NT2/D1 (cell line): ENCODE results near the gene DZIP1L.
"Not testable (repeated sequence)": the region's sequence is repeated elsewhere in the genome, so short reads cannot be mapped to it uniquely, and the experiment has no call there.

Source experiments
- SUZ12 ChIP-seq: IDR thresholded peaks from 2 replicates; pipeline ENCODE4 v1.6.1; 2011; ENCODE audit not compliant: insufficient read length, insufficient read depth; ENCODE audit errors: extremely low read depth
- YY1 ChIP-seq: IDR thresholded peaks from 2 replicates; pipeline ENCODE4 v1.6.1; 2011; ENCODE audit not compliant: insufficient read length, insufficient read depth

DNA sequence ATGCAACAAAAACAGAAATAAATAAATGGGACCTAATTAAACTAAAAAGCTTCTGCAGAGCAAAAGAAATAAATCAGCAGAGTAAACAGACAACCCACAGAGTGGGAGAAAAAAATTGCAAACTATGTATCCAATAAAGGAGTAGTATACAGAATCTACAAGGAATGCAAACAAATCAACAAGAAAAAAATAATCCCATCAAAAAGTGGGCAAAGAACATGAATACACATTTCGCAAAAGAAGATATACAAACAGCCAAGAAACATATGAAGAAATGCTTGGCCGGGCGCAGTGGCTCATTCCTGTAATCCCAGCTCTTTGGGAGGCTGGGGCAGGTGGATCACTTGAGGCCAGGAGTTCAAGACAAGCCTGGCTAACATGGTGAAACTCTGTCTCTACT is 26.8 kb upstream of the DZIP1L start:
- not testable (repeated sequence) for TF ChIP-seq SUZ12, YY1
